NT2/D1 (cell line): Measurements from ENCODE around the gene C4orf54.

Experiments used
- DNase-seq: peaks from one replicate; pipeline ENCODE4 v3.0.0-alpha.2; 2011; ENCODE audit warnings: low read depth, low spot score
- H3K27me3 ChIP-seq: 2 replicates; pipeline ENCODE4 v1.6.0; 2011; ENCODE audit warnings: mild to moderate bottlenecking; ENCODE audit not compliant: insufficient read length, insufficient read depth
- H3K36me3 ChIP-seq: 2 replicates; pipeline ENCODE4 v1.6.1; 2011; ENCODE audit warnings: mild to moderate bottlenecking, low read length, mixed read lengths; ENCODE audit not compliant: insufficient read depth, insufficient read length
- H3K4me1 ChIP-seq: 2 replicates; pipeline ENCODE4 v1.5.1; 2011; ENCODE audit not compliant: insufficient read depth, insufficient read length
- H3K4me3 ChIP-seq: 2 replicates; pipeline ENCODE4 v1.5.1; 2011; ENCODE audit warnings: low read depth; ENCODE audit not compliant: insufficient read length
- H3K9ac ChIP-seq: 2 replicates; pipeline ENCODE4 v1.6.0; 2011; ENCODE audit warnings: low read depth; ENCODE audit not compliant: insufficient read length
- H3K9me3 ChIP-seq: 2 replicates; pipeline ENCODE4 v1.5.1; 2011; ENCODE audit warnings: mild to moderate bottlenecking, low read length; ENCODE audit not compliant: insufficient read depth
- SUZ12 ChIP-seq: IDR thresholded peaks from 2 replicates; pipeline ENCODE4 v1.6.1; 2011; ENCODE audit not compliant: insufficient read length, insufficient read depth; ENCODE audit errors: extremely low read depth
- YY1 ChIP-seq: IDR thresholded peaks from 2 replicates; pipeline ENCODE4 v1.6.1; 2011; ENCODE audit not compliant: insufficient read length, insufficient read depth
- ZNF274 ChIP-seq: IDR thresholded peaks from 2 replicates; pipeline ENCODE4 v1.6.1; 2011; ENCODE audit warnings: mild to moderate bottlenecking, low read depth, low read length

Gene C4orf54

GRCh38 chr4:99664716-99665115 is 7.1 kb upstream of the C4orf54 start:
- TF ChIP-seq ZNF274 (no peak), SUZ12 (no peak), YY1 (no peak)
- no peak overlapping the region for H3K4me3 ChIP-seq
- no peak overlapping the region for H3K9ac ChIP-seq
- H3K27me3 ChIP-seq, result no peaks in the 10 kb centered on the region
- H3K4me1 ChIP-seq, result no peaks in the 10 kb centered on the region
- H3K36me3 ChIP-seq, result no peaks in the 10 kb centered on the region
- no peak for DNase-seq
- no peaks in the 10 kb centered on the region for H3K9me3 ChIP-seq

DNA sequence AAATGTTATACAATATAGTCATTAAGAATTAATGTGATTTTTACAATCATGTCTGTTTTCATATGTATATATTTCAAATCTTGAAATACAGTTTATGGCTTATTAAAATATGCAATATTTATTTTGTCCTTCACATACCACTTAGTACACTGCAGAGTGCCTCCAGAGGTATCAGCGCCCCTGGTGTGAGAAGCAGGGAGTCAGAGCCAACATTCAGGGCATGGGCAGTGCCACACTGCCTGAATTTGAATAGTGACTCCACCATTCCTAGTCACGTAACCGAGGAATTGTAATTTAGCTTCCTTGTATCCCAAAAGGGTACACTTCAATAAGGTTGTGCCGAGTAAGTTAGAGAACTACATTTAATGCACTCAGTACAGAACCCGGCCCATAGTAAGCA is 4.3 kb upstream of the C4orf54 start:
- H3K4me1 ChIP-seq, result no peaks in the 10 kb centered on the region
- H3K9me3 ChIP-seq, result no peaks in the 10 kb centered on the region
- no peak for TF ChIP-seq YY1
- TF ChIP-seq SUZ12, result no peak
- TF ChIP-seq ZNF274, result no peak
- H3K36me3 ChIP-seq, result no peaks in the 10 kb centered on the region
- no peak overlapping the region for H3K9ac ChIP-seq
- no peak for DNase-seq
- H3K4me3 ChIP-seq, result no peak overlapping the region
- H3K27me3 ChIP-seq, result no peaks in the 10 kb centered on the region

DNA sequence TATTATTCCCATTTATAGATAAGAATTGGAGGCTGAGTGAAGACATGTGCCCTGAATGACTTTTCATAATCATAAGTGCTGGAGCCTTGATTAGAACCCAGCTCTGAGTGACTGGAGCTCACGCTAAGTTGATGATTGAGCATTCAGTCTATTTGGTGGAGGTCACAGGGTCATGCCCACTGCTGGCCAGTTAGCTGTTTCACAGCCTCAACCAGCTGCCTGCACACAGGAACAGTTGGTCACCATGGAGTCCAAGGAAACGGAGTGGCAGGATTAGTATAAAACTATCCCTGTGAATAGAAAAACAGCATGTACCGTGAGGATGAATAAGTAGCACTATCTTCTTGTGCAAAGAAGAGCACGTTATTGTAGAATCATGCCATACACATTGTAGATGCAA is 1.0 kb upstream of the C4orf54 start:
- H3K4me3 ChIP-seq, result no peak overlapping the region
- no peaks in the 10 kb centered on the region for H3K9me3 ChIP-seq
- no peak for DNase-seq
- no peak for TF ChIP-seq SUZ12
- TF ChIP-seq ZNF274, result no peak
- TF ChIP-seq YY1, result no peak
- no peak overlapping the region for H3K9ac ChIP-seq
- no peaks in the 10 kb centered on the region for H3K4me1 ChIP-seq
- H3K36me3 ChIP-seq, result no peaks in the 10 kb centered on the region
- H3K27me3 ChIP-seq, result no peaks in the 10 kb centered on the region

- Histone ChIP-seq H3K27me3 (no peaks in the 10 kb centered on the region), H3K9me3 (no peaks in the 10 kb centered on the region; the same call in 1 of the 2 replicates), H3K4me3 (no peak overlapping the region), H3K9ac (no peak overlapping the region), H3K4me1 (no peaks in the 10 kb centered on the region), H3K36me3 (no peaks in the 10 kb centered on the region)
- TF ChIP-seq YY1, result no peak
- no peak for TF ChIP-seq ZNF274
- no peak for DNase-seq
These were observed 2.1 kb downstream of the C4orf54 start for GRCh38 chr4:99655308-99656081.

DNA sequence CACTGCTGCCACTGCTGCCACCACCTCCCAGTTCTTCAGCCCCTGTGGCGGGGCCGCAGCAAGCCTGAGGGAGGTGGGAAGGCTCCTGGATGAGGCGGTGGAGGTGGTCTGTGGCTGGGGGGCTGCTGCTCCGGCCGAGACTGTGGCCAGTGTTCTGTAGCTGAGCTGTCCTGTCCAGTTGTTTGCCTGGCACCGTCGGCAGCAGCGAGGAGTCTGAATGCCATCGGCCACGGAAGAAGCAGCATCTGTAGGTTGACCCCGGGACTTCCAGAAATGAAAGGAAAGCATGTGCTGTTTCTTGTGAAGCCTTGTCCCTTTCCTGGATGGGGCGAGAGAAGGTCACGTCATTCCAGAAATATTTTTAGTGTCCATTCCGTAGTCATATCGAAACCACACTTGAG is 3.3 kb downstream of the C4orf54 start:
- no peaks in the 10 kb centered on the region for H3K36me3 ChIP-seq
- H3K9ac ChIP-seq, result no peak overlapping the region
- DNase-seq, result no peak
- no peaks in the 10 kb centered on the region; the same call in 1 of the 2 replicates for H3K9me3 ChIP-seq
- H3K4me1 ChIP-seq, result no peaks in the 10 kb centered on the region
- TF ChIP-seq ZNF274, result no peak
- no peak for TF ChIP-seq YY1
- no peak for TF ChIP-seq SUZ12
- no peak overlapping the region for H3K4me3 ChIP-seq
- no peaks in the 10 kb centered on the region for H3K27me3 ChIP-seq

GRCh38 chr4:99653916-99654315 is 3.7 kb downstream of the C4orf54 start:
- DNase-seq, result no peak
- Histone ChIP-seq H3K36me3 (no peaks in the 10 kb centered on the region), H3K4me1 (no peaks in the 10 kb centered on the region), H3K9ac (no peak overlapping the region), H3K4me3 (no peak overlapping the region), H3K27me3 (no peaks in the 10 kb centered on the region), H3K9me3 (no peaks in the 10 kb centered on the region; the same call in 1 of the 2 replicates)
- TF ChIP-seq SUZ12, result no peak
- no peak for TF ChIP-seq ZNF274
- TF ChIP-seq YY1, result no peak

- H3K4me3 ChIP-seq, result no peak overlapping the region
- H3K9ac ChIP-seq, result no peak overlapping the region
- H3K9me3 ChIP-seq, result no peaks in the 10 kb centered on the region; the same call in 1 of the 2 replicates
- TF ChIP-seq YY1, result no peak
- TF ChIP-seq SUZ12, result no peak
- no peak for TF ChIP-seq ZNF274
- DNase-seq, result no peak
- no peaks in the 10 kb centered on the region for H3K4me1 ChIP-seq
- no peaks in the 10 kb centered on the region for H3K36me3 ChIP-seq
- no peaks in the 10 kb centered on the region for H3K27me3 ChIP-seq
These were observed 4.8 kb downstream of the C4orf54 start for GRCh38 chr4:99652596-99653436.
